Activated CD4-positive, CD25-positive, alpha-beta regulatory T cell (primary cell): ENCODE measurements around the gene SMCR8.
"Not testable (repeated sequence)": the region's sequence is repeated elsewhere in the genome, so short reads cannot be mapped to it uniquely, and the experiment has no call there.

Source experiments
- DNase-seq, 4 experiments: peaks; one replicate each; lab custom pipeline; 2025; lab: John Stamatoyannopoulos, UW

The SMCR8 gene, protein sequence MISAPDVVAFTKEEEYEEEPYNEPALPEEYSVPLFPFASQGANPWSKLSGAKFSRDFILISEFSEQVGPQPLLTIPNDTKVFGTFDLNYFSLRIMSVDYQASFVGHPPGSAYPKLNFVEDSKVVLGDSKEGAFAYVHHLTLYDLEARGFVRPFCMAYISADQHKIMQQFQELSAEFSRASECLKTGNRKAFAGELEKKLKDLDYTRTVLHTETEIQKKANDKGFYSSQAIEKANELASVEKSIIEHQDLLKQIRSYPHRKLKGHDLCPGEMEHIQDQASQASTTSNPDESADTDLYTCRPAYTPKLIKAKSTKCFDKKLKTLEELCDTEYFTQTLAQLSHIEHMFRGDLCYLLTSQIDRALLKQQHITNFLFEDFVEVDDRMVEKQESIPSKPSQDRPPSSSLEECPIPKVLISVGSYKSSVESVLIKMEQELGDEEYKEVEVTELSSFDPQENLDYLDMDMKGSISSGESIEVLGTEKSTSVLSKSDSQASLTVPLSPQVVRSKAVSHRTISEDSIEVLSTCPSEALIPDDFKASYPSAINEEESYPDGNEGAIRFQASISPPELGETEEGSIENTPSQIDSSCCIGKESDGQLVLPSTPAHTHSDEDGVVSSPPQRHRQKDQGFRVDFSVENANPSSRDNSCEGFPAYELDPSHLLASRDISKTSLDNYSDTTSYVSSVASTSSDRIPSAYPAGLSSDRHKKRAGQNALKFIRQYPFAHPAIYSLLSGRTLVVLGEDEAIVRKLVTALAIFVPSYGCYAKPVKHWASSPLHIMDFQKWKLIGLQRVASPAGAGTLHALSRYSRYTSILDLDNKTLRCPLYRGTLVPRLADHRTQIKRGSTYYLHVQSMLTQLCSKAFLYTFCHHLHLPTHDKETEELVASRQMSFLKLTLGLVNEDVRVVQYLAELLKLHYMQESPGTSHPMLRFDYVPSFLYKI

DNA sequence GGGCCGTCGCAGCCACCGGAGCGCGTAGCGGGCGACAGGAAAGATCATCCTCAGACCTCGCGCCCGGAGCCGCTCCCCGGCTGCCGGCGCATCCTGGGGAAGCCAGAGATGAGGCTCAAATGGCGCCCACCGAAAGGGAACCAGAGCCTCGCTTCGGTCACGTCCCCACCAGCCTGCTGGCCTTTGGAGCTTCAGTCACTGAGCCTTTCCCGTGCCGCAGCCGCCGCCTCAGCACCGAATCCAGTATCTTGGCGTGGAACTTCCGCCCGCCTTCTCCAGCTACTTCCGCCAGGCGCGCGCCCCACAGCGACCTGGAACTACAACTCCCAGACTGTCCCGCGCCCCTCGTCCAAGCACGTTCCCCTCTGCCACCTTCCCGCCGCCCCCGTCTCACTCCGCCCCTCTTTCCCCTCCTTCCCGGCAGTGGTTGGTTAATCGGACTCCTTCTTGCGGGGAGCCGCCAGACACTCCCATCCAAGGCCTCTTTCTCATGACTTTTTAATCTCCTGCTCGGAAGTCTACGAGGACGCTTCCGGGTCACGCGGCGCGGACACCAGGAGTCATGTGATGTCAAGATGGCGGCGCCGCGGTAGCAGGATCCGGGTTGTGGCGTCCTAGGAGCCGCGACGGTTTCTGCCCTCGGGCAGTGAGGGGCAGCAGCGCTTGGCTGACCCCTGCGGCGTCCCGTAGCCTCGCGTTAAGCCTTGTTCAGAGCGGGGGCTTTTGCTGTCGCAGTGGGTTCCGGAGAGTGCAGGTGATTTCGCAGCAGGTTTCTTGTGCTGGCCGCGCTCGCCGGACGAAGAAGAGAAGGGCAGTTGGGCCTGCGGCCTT, at the start of gene SMCR8, which contains the start of gene TOP3A:
Gene SMCR8, plus strand, starts transcription at position 563 of the 831 bp plus-strand sequence. CDS start 497 bp downstream, outside the sequence.
Gene TOP3A, minus strand, starts transcription at position 264 of the 831 bp plus-strand sequence. Its CDS starts 216 bp downstream, at position 48.
- DNase-seq, result peak; percentile 95 to 96 (median 95)

DNA sequence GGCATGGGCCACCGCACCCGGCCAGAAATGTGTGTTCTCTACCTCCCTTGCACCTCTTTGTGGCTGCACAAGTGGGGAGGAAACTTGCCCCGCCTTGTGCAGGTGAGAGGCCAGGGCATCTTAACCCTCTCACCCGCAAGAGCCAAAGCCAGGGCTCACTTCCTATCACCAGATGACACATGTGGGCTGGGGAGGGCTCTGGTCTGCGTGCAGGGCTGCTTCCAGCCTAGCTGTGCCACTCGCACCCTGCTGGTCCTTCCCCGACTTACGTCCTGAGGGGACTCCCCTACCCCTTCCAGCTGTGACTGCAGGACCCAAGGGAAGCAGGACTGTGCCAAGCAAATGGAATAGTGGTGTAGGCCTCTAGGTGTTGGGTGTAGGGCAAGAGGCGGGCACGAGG, 47.7 kb upstream of the SMCR8 start:
- DNase-seq, result no peak

DNA sequence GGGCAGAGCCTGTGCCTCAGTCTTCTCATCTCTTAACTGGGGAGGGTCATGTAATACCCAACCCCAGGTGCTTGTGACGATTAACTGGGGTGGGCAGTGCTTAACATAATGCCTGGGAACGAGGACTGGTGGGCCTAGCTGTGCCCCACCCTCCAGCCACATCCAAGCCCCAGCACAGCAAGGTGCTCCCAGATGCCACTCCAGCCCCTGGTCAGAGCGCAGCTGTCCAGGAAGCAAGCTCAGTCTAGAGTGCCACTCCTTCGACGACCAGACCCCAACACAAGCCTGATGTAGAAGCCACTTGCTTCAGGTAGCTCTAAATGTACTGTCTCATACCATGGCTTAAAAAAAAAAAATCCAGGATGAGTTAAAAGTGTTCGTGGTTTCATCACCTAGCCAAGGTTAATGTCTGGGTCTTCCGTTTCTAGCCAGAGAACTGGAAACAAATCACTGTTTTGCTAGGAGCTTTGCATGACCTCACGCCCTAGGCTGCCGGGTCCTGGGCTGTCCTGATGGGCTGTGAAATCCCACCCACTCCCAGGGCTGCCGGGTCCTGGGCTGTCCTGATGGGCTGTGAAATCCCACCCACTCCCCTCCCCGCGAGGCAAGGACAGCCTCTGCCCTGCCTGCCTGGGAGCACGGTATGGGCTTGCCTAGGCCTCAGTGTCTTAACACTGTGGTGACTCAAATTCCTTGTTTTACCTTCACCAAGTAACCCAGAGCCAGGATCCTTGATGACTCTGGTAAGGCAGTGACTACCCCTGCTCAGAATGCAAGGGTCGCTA, 47.0 kb upstream of the SMCR8 start:
- DNase-seq, result no peak

DNA sequence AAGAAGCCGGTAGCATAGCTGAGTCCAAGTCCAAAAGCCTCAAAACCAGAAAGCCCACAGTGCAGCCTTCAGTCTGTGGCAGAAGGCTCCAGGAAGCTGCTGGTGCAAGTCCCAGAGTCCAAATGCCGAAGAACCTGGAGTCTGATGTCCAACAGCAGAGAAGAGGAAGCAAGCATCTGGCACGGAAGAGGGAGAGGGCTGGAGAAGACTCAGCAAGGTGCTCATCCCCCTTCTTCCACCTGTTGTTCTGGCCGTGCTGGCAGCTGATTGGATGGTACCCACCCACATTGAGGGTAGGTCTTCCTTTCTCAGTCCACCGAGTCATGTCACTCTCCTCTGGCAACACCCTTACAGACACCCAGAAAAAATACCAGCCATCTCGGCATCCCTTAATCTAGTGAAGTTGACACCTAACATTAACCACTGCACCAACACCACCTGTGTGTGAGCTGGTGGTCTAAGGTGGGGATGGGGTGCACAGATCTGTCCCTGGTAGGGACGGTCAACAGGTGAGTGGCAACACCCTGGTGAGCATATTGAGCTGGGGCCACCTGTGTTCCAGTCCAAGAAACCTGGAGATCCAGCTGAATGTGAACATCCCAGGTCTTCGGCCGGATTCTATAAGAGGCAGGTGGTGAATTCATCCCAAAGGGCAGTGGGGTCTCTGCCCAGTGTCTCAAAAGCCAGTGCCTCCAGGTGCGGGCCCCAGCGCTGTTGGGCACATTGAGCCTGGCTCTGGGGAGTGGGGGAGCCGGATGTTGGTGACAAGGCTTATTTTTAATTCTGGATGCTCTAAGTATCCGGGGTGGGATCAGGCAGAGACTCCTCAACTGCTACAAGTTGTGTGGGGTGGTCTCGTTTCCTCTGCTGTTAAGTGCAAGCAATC, 44.8 kb upstream of the SMCR8 start:
- no peak for DNase-seq

DNA sequence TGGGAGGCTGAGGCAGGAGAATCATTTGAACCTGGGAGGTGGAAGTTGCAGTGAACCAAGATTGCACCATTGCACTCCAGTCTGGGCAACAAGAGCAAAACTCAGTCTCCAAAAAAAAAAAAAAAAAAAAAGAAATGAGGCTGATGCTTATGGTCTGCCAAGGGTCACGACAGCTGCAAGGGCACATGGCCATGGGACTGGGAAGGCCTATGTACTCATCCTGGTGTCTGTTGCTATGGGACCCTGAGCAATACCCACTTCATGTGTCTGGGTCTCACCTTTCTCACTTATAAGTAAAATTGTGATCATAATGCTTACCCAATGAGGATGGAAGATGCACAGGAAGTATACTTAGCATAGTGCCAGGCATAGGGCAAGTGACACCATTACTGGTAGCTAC, 38.0 kb upstream of the SMCR8 start:
- no peak for DNase-seq

DNA sequence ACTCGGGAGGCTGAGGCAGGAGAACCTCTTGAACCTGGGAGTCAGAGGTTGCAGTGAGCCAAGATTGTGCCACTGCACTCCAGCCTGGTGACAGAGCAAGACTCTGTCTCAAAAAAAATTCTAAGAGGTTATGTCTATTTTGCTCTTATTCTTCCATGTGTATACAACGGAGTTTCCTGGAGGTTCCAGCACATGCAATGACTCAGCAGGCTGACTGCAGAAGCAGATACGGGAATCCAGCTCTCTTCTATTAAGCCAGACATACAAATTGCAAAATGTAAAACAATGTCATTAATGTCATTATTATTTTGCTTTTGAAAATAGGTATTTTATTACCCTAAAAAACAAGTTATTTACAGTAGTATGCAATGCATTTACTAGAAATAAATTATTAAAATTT, 36.2 kb upstream of the SMCR8 start:
- no peak for DNase-seq

DNA sequence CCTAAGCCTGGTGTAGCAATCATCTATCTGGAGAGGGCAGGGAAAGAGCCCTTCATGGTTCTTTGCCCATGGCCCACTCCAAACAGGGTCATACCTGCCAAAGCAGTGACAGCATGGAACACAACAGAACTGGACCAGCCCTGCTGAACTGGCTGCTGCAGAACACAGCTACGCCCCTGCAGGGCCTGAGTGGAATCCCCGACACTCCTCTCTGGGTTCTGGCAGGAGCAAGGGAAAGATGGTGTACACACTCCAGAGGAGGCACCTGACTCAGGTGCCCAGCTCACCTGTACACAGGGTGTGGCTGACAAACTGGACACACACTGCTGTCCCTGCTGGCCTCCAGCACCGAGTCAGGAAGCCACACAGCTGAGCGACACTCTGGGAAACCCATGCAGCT, 34.8 kb upstream of the SMCR8 start:
- DNase-seq, result no peak

DNA sequence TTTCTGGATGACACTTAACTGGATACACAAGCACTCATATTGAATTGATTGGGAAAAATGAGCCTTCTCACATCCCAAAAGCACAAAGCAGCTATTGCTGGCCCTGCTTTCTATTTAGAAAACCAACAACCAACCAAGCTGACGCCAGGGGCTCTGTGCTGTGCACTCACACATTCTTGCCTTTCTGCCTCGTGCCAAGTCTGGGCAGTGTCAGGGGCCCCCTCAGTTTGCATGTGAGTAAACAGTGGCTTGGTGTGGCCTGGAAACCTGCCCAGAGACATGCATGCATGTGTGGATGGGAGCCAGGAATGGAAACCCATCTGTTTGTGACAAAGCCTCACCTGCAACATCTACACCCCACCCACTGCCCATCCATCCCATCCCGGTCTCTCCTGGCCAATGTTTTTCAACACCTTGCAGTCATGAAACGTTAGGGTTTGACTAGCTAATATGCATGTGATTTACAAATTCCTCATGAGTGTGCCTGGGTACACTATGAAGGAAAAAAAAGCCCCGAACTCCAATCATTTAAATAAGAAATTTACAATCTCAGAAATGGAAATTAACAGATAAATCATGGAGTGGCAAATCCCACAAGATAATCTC, 34.2 kb upstream of the SMCR8 start:
- no peak for DNase-seq

DNA sequence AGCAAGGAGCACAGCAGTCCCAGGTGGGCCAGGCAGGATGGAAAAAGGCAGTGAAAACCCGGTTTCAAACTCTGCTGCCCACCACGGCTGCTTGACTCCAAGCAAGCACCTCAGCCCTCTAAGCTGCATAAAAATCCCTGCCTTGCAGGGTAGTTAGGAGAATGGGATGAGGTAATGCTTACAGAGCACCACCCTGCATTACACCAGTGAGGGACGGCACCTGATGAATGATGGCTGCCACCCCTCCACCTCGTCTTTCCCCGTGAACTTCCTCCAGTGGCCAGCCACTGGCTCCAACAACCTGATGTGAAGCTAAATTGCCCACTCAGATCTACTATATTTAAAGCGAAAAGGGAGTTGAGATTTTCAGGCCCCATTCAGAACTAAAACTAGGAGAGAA, 33.3 kb upstream of the SMCR8 start:
- DNase-seq, result no peak

DNA sequence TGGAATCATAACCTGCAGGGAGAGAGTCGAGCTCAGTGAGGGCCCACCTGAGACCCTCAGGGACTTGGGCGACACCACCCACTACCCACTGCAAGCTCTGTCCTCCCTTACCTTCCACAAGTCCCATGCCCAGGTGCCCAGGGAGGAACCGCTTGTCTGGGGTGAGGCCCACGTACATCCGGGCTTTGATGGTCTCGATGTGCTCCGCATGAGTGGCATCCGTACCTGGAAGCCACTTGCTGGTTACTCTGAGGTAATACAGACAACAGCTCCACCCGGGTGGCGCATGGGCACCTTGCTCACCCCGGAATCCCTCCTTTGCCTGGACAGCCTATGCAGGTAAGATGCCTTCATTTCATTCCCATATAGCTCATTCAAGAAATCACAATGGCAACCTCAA, 29.8 kb upstream of the SMCR8 start:
- no peak for DNase-seq

DNA sequence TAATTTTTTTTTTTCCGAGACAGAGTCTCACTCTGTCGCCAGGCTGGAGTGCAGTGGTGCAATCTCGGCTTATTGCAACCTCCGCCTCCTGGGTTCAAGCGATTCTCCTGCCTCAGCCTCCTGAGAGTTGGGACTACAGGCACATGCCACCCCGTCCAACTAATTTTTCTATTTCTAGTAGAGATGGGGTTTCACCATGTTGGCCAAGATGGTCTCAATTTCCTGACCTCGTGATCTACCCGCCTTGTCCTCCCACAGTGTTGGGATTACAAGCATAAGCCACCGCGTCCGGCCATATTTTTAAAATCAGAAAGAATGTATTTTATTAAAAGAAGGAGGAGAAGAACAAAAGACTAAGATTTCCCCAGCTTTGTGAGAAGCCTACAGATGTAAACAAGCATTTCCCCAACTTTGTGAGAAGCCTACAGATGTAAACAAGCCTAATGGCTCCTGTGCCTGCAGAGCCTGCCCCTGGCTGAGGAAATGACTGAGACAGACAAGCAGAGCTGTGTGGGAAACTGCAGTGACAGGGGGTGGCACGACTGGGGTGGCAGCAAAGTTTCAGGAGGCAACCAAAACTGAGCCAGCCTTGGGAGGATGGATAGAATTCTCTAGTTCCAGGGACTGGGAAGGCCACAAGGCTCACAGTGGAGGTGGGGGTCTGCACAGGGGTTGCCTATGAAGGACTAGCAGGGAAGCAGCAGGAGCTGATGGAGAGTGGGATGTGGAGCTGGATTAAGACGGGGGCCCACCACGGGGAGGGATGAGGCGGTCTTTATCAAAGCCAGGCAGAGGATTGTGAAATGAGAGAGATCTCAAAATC, 23.2 kb upstream of the SMCR8 start:
- DNase-seq, result no peak

DNA sequence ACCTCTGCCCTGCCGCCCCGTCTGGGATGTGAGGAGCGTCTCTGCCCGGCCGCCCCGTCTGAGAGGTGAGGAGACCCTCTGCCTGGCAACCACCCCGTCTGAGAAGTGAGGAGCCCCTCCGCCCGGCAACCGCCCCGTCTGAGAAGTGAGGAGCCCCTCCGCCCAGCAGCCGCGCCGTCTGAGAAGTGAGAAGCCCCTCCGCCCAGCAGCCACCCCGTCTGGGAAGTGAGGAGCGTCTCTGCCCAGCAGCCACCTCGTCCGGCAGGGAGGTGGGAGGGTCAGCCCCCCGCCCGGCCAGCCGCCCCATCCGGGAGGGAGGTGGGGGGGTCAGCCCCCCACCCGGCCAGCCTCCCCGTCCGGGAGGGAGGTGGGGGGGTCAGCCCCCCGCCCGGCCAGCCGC, 17.0 kb upstream of the SMCR8 start:
- DNase-seq, result not testable (repeated sequence)

DNA sequence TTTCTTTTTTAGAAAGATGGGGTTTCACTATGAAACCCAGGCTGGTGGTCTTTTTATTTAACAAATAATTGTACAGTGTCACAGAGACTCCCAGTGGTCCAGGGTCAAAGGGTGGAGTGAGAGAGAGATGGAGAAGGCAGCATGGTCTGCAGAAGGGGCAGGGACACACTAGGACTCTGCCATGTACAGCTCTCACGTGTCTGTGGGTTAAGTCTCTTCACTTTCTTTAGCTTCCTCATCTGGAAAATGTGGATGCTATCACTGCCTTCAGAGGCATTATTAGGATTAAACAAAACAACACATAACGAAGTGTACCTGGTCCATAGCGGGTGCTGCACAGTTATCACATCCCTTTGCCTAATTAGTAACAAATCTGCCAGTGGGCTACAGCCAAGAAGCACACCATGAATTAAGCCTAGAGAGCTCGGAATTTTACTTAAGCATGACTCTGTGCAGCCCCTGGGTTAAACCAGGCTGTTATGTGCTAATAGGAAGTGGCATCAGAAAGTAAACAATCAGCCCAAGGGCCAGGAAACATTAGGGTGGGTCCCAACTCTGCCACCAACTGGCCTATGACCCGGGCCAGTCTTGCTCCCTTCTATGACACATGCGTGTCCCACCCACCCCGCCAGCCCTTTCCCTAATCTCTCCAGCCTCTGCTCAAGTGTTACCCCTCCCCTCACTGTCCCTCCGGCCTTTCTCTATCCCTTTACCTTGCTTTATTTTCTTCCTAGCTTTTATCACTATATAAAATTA, 14.2 kb upstream of the SMCR8 start:
- no peak for DNase-seq

DNA sequence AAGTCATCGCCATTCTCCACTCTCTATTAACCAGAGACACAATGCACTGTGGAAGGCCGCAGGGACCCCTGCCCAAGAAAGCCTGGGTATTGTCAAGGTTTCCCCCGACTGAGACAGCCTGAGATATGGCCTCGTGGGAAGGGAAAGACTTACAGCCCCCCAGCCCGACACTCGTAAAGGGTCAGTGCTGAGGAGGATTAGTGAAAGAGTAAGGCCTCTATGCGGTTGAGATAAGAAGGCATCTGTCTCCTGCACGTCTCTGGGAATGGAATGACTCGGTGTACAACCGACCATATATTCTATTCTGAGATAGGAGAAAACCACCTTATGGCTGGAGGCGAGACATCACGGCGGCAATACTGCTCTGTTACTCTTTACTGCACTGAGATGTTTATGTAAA, 11.9 kb upstream of the SMCR8 start:
- DNase-seq, result not testable (repeated sequence)

DNA sequence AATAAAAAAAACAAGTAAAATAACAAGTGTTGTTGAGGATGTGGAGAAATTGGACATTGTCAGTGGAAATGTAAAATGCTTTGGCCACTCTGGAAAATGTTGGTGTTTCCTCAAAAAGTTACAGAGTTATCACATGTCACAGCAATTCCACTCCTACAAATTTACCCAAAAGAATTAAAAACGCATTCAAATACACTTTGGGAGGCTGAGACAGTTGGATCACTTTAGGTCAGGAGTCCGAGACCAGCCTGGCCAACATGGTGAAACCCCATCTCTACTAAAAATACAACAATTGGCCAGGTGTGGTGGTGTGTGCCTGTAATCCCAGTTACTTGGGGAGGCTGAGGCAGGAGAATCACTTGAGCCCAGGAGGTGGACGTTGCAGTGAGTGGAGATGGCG, 5.9 kb upstream of the SMCR8 start:
- no peak for DNase-seq

DNA sequence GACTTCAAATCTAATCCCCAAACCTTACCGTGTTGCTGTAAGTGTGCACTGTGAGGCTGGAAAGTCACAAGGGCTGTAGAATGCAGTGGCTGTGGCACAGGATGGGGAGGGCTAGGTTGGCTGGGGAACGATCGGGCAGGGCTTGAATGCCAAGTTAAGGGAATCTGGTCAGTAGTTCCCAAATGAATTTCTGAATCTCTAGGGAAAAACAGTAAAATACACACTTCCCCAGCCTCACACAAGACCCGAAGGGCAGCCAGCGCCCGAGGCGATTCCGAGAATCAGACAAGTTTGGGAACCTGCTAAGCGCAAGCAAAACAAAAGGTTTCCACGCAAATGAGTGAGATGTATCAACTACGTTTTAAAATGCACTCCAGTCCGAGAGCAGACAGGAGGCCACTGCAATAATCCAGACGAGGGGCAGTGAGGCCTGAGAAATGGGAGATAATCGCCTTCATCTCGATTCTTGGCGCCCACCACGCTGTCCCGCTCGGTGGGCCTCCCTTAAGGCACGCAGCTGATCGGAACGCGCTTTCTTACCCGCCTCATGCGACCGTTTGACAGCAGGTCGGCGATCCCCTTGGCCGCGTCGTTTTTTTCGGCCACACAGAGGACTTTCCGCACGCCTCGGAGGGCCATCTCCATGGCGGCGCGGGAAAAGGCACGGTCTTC, 898 bp upstream of the SMCR8 start:
- DNase-seq, result no peak

DNA sequence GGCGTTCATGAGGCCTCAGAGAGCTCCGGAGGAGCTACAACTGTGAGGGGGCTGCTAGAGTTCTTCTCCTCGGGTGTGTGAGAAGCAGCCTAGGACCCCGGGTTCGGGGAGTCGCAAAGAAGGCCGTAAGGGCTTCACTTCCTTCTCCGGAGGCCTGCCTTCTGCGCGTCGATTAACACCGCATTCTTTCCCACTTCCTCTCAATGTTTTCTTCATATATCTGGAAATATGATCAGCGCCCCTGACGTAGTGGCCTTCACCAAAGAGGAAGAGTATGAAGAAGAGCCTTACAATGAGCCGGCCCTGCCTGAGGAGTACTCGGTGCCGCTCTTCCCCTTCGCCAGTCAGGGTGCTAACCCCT, 449 bp downstream of the SMCR8 start:
- peak in 2 of 4 experiments; percentile 34 to 47 for DNase-seq

DNA sequence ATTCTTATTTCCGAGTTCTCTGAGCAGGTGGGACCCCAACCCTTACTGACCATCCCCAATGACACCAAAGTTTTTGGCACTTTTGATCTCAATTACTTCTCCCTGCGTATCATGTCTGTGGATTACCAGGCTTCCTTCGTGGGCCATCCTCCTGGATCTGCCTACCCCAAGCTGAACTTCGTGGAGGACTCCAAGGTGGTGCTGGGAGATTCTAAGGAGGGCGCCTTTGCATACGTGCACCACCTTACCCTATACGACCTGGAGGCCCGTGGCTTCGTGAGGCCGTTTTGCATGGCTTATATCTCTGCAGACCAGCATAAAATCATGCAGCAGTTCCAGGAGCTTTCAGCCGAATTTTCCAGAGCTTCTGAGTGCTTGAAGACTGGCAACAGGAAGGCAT, 868 bp downstream of the SMCR8 start:
- DNase-seq, result no peak
